Measurements from ENCODE around the gene TBC1D22B. TPM values are rescaled to one million over a fixed set of nuclear protein-coding genes. Genes with fewer than 3 reads are reported as not detected.

The TBC1D22B gene
- total RNA-seq, 1 experiment from 2014 or later: 12.9 TPM

DNA sequence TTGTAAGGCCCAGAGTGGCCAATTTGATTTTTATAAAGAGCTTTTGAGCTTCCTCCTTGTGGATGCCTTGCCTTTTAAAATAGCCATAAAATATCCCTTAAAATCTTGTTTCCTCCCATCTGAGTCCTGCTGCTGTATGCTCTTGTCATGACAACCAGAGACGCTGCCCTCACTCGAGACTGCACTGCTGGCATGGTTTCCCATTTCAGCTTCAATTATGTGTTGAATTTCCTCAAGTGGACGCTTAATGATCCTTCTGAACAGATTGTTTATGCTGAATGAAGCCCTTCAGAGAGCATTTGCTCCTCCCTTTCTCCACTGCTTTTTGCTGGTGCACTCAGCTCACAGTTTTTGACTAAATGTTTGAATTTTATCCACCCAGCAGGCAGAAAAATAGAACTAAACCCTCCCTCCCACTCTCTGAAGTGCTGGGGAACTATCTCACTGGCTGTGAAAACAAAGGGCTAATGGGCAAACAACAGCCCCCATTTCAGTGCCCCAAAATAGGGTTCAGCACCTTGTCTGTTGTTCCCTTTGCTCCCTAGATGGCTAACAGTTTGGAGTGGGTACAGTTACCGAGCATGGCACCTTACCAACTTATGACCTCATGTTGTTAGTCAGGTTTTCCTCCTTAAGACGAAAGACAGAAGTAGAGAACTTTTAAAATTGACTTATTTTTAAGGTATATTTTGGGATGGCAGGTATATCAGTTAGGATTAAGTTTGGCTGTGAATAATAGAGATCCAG is 50.7 kb downstream of the TBC1D22B start:
- Mint-ChIP-seq H3K4me1 (no peaks in the 10 kb centered on the region), H3K27ac (0 out of 7 replicates have a peak overlapping the region, but pooled peaks of 1 of the 3 experiments have one; percentile 63), H3K36me3 (ENCODE audit: insufficient read depth in 1 of 3, low read depth in 3 of 3) (peaks cover 3 to 28% (median 11%) of the 10 kb centered on the region in 3 experiments), H3K4me3 (no peak overlapping the region), H3K27me3 (ENCODE audit: low read depth) (no peaks in the 10 kb centered on the region), H3K9me3 (no peaks in the 10 kb centered on the region; a peak in 1 of 5 replicates)
- WGBS (ENCODE audit: extremely low coverage, insufficient read length, low lambda C conversion rate): no CpG with 5 or more reads among the region's 5 CpGs
- H2AFZ ChIP-seq (ENCODE audit: low read length): no peak overlapping the region
- H3K27me3 ChIP-seq (ENCODE audit: insufficient read depth, low read length): no peaks in the 10 kb centered on the region
- no peak overlapping the region for H4K91ac ChIP-seq (ENCODE audit: insufficient read length, low read depth, low read length)
- no peak overlapping the region for H4K5ac ChIP-seq (ENCODE audit: insufficient read length, low read depth, low read length)
- no peak overlapping the region for H2AK5ac ChIP-seq (ENCODE audit: insufficient read length, low read length)
- no peaks in the 10 kb centered on the region for H3K9me3 ChIP-seq (ENCODE audit: control insufficient read depth, low read depth, low read length)
- TF ChIP-seq, protein P1, sequence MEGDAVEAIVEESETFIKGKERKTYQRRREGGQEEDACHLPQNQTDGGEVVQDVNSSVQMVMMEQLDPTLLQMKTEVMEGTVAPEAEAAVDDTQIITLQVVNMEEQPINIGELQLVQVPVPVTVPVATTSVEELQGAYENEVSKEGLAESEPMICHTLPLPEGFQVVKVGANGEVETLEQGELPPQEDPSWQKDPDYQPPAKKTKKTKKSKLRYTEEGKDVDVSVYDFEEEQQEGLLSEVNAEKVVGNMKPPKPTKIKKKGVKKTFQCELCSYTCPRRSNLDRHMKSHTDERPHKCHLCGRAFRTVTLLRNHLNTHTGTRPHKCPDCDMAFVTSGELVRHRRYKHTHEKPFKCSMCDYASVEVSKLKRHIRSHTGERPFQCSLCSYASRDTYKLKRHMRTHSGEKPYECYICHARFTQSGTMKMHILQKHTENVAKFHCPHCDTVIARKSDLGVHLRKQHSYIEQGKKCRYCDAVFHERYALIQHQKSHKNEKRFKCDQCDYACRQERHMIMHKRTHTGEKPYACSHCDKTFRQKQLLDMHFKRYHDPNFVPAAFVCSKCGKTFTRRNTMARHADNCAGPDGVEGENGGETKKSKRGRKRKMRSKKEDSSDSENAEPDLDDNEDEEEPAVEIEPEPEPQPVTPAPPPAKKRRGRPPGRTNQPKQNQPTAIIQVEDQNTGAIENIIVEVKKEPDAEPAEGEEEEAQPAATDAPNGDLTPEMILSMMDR (conservative IDR thresholded peaks at IDR 0.05): no peak
- no peaks in the 10 kb centered on the region for H4K20me1 ChIP-seq (ENCODE audit: control insufficient read depth, insufficient read depth, insufficient read length)
- H3K9ac ChIP-seq (ENCODE audit: extremely low read depth, insufficient read length, low read length): no peak overlapping the region
- no peak overlapping the region for H2BK20ac ChIP-seq (ENCODE audit: low read depth, low read length, poor library complexity, severe bottlenecking)
- no peak overlapping the region for H2BK5ac ChIP-seq (ENCODE audit: insufficient read length, low read length)
- H3T11ph ChIP-seq (ENCODE audit: low read length): no peak overlapping the region
- H3K14ac ChIP-seq (ENCODE audit: insufficient read depth, low read length): no peak overlapping the region
- no peak overlapping the region for H3K27ac ChIP-seq (ENCODE audit: insufficient read length, low read depth, low read length)
- H4K8ac ChIP-seq (replicated peaks; ENCODE audit: insufficient read length, low read depth, low read length): no peak overlapping the region
- H3K79me2 ChIP-seq (ENCODE audit: insufficient read depth, low read length): no peaks in the 10 kb centered on the region
- H3K56ac ChIP-seq (ENCODE audit: insufficient read length, low read depth, low read length): no peak overlapping the region
- no peak overlapping the region for H2BK120ac ChIP-seq (ENCODE audit: low read depth, low read length, poor library complexity, severe bottlenecking)
- H3K79me1 ChIP-seq (ENCODE audit: insufficient read depth, low read depth, low read length, poor library complexity, severe bottlenecking): no peaks in the 10 kb centered on the region
- H3K23me2 ChIP-seq (ENCODE audit: insufficient read length, low read depth, low read length, poor library complexity, severe bottlenecking): no peaks in the 10 kb centered on the region
- H3K4me1 ChIP-seq (ENCODE audit: insufficient read depth, low read length): no peaks in the 10 kb centered on the region
- no peak overlapping the region for H3K23ac ChIP-seq (ENCODE audit: insufficient read length, low read depth, low read length)
- H3K4ac ChIP-seq (ENCODE audit: low read depth, low read length): no peak overlapping the region
- no peak overlapping the region for H3K4me2 ChIP-seq (ENCODE audit: insufficient read depth, insufficient read length, low read length)
- H2BK12ac ChIP-seq (ENCODE audit: insufficient read length, low read depth, low read length): no peak overlapping the region
- no peak for DNase-seq
- H3K18ac ChIP-seq (ENCODE audit: insufficient read length, low read depth, low read length): no peak overlapping the region
- H2BK15ac ChIP-seq (ENCODE audit: low read depth, low read length): no peak overlapping the region
